Left lung (tissue), 10 donors: Measurements from ENCODE around the gene LAMA4. TPM values are rescaled to one million over a fixed set of nuclear protein-coding genes. Genes with fewer than 3 reads are reported as not detected.

Source experiments
- ATAC-seq: fragments of 200-7000 bp; cut with Tn5 transposase; one replicate; pipeline ENCODE4 v1.9.1; 2020; ENCODE audit warnings: moderate library complexity
- DNase-seq, 4 donors: peaks; one replicate each; pipeline ENCODE4 v3.0.0-alpha.2; 2013 to 2020
- H3K27ac ChIP-seq, 2 donors: fragments of 200-600 bp; sonication (generic) in 1 of 2; one replicate each; pipeline versions ENCODE4 v1.5.0 to v1.8.0; 2020 to 2021
- H3K27me3 ChIP-seq, 2 donors: fragments of 200-600 bp; sonication (generic) in 1 of 2; one replicate each; pipeline versions ENCODE4 v1.5.0 to v1.8.0; 2020 to 2021
- H3K36me3 ChIP-seq, 2 donors: fragments of 200-600 bp; sonication (generic) in 1 of 2; one replicate each; pipeline versions ENCODE4 v1.5.0 to v1.8.0; 2020 to 2021
- H3K4me1 ChIP-seq, 2 donors: fragments of 200-600 bp; one replicate each; pipeline ENCODE4 v1.8.0; 2021
- H3K4me3 ChIP-seq, 2 donors: fragments of 200-600 bp; sonication (generic) in 1 of 2; one replicate each; pipeline versions ENCODE4 v1.5.0 to v1.8.0; 2020 to 2021; ENCODE audit warnings: mild to moderate bottlenecking in 1 of 2
- H3K9me3 ChIP-seq, 2 donors: fragments of 200-600 bp; sonication (generic) in 1 of 2; one replicate each; pipeline versions ENCODE4 v1.5.0 to v1.8.0; 2020 to 2021
- intact Hi-C, 2 donors: fragments of 100-400 bp; cut with DNase I; formaldehyde crosslinking; loops; one replicate each; pipeline versions ENCODE4 v1.11.2 to v1.14.2; 2022
- polyA plus RNA-seq, 6 donors: library from polyadenylated mRNA; unstranded; fragments of 120-200 nt; gene quantifications; one replicate each; pipeline ENCODE4 v1.2.1, GENCODE V29; 2013; ENCODE audit not compliant: insufficient read length in 6 of 6
- total RNA-seq, 2 donors: library from RNA; stranded (reverse); fragmentation: NEBNext Ultra II Directional; extraction: Animal tissue kit (Norgen Biotek cat#: 25700); gene quantifications; one replicate each; pipeline ENCODE4 v1.2.1, GENCODE V29; 2021
- TF ChIP-seq, protein P1 (sequence below), 2 donors: fragments of 200-600 bp; sonication (generic) in 1 of 2; IDR thresholded peaks; one replicate each; pipeline versions ENCODE4 v1.5.0 to v1.8.0; 2021; ENCODE audit warnings: antibody characterized with exemption in 2 of 2
- donor health status: DM: no; HTN: yes; CAD: no.
- donor health status: DM: no; HTN: no; CAD: no.

LAMA4 gene
- total and polyA plus RNA-seq, 8 donors = 87.5 to 258 (median 216) TPM

DNA sequence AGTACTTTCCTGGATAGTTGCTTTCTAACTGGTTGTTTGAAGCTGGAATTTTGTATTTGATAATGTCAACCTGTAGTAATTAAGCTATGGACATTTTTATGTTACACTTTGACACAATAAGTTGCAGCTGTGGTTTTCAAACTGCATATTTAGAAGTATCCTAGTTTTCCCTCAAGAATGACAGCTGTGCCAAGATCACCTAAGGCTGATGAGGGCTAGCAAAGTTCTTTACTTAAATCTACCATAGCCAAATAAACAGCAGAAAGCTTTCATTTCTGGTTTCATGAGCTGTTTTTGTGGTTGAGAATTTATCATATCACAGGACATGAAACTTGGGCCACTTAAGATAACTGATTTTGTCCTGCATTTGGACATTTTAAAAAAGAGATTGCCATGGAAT, 136.3 kb downstream of the LAMA4 start:
- H3K9me3 ChIP-seq = no peaks in the 10 kb centered on the region
- ATAC-seq (no peak), DNase-seq (no peak)
- H3K36me3 ChIP-seq = peaks cover 0 to 15% of the 10 kb centered on the region in 2 donors
- no peaks in the 10 kb centered on the region for H3K27me3 ChIP-seq
- no peak overlapping the region for H3K4me3 ChIP-seq
- TF ChIP-seq, protein P1, sequence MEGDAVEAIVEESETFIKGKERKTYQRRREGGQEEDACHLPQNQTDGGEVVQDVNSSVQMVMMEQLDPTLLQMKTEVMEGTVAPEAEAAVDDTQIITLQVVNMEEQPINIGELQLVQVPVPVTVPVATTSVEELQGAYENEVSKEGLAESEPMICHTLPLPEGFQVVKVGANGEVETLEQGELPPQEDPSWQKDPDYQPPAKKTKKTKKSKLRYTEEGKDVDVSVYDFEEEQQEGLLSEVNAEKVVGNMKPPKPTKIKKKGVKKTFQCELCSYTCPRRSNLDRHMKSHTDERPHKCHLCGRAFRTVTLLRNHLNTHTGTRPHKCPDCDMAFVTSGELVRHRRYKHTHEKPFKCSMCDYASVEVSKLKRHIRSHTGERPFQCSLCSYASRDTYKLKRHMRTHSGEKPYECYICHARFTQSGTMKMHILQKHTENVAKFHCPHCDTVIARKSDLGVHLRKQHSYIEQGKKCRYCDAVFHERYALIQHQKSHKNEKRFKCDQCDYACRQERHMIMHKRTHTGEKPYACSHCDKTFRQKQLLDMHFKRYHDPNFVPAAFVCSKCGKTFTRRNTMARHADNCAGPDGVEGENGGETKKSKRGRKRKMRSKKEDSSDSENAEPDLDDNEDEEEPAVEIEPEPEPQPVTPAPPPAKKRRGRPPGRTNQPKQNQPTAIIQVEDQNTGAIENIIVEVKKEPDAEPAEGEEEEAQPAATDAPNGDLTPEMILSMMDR (IDR thresholded peaks at IDR 0.05) = no peak
- H3K27ac ChIP-seq = no peak overlapping the region
- H3K4me1 ChIP-seq = peaks cover 0 to 2% of the 10 kb centered on the region in 2 donors
- intact Hi-C loops = no loop called here

DNA sequence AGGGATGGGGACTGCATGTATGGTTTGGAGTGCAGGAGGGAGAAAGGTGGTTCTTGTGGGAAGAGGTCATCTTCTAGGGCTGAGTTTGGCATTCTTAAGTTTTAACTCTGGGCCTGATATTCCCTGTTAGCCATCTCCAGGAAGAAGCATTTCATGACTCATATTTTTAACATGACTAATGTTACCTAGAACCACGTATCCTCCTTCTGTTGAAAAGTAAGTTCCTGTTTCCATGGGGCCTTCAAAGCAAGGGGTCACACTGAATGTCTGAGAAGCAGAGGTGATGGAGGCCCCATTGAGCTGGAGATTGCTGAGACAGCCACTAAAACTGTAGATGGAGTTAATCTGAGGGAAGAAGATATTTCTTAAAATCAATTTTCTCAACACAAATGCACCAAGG, 136.8 kb downstream of the LAMA4 start:
- intact Hi-C loops = no loop called here
- Histone ChIP-seq H3K4me3 (no peak overlapping the region), H3K9me3 (no peaks in the 10 kb centered on the region), H3K27me3 (no peaks in the 10 kb centered on the region), H3K27ac (no peak overlapping the region), H3K36me3 (peaks cover 0 to 15% of the 10 kb centered on the region in 2 donors), H3K4me1 (no peaks in the 10 kb centered on the region)
- ATAC-seq (no peak), DNase-seq (no peak)
- TF ChIP-seq, protein P1 (IDR thresholded peaks at IDR 0.05) = no peak

DNA sequence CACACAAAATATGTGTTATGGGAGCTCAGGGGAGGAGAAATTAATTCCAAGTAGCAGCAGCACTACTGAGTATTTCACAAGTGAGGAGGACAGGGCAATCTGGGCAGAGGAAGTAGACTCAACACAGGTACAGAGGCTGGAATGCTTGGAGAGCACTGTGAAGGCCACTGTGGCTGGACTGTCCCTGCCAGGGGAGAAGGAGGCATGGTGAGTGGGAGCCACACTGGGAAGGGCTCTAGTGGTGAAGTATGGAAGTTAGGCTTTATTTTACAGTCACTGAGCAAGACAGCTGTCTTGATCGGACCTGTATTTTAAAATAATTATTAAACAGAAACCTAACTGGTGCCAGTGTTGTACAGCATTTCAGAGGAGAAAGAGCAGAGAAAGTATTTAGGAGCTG, 138.1 kb downstream of the LAMA4 start:
- intact Hi-C loops = no loop called here
- DNase-seq (no peak), ATAC-seq (no peak)
- no peaks in the 10 kb centered on the region for H3K27me3 ChIP-seq
- H3K36me3 ChIP-seq = peaks cover 0 to 12% of the 10 kb centered on the region in 2 donors
- H3K9me3 ChIP-seq = no peaks in the 10 kb centered on the region
- no peaks in the 10 kb centered on the region for H3K4me1 ChIP-seq
- TF ChIP-seq, protein P1 (IDR thresholded peaks at IDR 0.05) = no peak
- no peak overlapping the region for H3K4me3 ChIP-seq
- H3K27ac ChIP-seq = no peak overlapping the region

DNA sequence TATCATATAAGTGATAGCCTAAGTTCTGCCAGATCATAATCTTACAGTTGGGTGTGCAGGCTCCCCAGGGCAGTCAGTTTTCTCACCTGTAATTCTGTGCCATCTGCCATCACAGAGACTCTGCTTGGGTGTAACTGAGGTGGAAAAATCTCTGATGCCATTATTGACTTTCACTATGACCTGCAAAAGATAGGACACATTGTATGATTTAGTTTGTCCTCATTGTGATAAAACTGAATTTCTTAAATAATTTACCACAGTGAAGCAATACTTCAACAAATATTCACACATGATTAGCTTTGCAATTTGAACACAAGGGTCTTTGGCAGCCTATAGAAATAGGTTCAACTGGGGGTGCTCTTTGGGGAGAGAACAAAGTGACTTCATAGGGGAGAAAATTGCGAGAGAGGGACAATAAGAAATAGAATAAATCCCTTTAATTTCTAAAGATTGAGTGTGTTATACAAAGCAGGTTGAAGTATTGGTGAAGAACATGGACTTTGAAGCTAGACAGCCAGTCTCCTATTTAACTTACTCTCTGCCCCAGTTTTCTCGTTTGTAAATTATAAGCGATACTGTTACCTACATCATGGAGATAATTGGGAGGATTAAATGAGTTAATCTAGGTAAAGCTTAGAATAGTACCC, 139.7 kb downstream of the LAMA4 start:
- DNase-seq (no peak), ATAC-seq (no peak)
- peaks cover 0 to 12% of the 10 kb centered on the region in 2 donors for H3K36me3 ChIP-seq
- no peaks in the 10 kb centered on the region for H3K4me1 ChIP-seq
- H3K27me3 ChIP-seq = no peaks in the 10 kb centered on the region
- H3K4me3 ChIP-seq = no peak overlapping the region
- TF ChIP-seq, protein P1 (IDR thresholded peaks at IDR 0.05) = no peak
- H3K27ac ChIP-seq = no peak overlapping the region
- H3K9me3 ChIP-seq = no peaks in the 10 kb centered on the region
- intact Hi-C loops = no loop called here

DNA sequence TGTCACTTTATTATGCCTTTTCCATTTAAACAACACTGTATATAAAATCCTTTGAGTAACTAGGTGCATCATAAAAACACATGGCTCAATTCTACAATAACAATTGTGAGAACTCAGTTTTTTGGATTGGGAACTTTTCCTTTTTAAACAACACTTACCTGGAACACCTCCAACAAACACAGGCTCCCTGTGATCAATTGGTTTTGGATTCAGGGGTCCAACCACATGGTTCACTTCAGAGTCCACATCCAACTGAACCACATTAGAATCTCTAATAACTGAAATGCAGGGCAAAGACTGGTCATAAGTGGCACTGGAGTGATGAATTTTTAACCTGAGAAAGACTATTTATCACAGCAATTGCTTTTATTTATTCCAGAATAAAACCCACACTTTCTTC, 140.4 kb downstream of the LAMA4 start:
- H3K4me3 ChIP-seq = no peak overlapping the region
- H3K4me1 ChIP-seq = no peaks in the 10 kb centered on the region
- DNase-seq (no peak), ATAC-seq (no peak)
- intact Hi-C loops = no loop called here
- H3K27me3 ChIP-seq = no peaks in the 10 kb centered on the region
- no peaks in the 10 kb centered on the region for H3K9me3 ChIP-seq
- peaks cover 0 to 5% of the 10 kb centered on the region in 2 donors for H3K36me3 ChIP-seq
- TF ChIP-seq, protein P1 (IDR thresholded peaks at IDR 0.05) = no peak
- H3K27ac ChIP-seq = no peak overlapping the region
